Activated naive CD4-positive, alpha-beta T cell treated with anti-CD3 and anti-CD28 coated beads, Interleukin-2, amount 10 ng/mL, durations not matched to agents 7 days and 5 days (primary cell): ENCODE measurements around the gene ZNF235.
"Not testable (repeated sequence)": the region's sequence is repeated elsewhere in the genome, so short reads cannot be mapped to it uniquely, and the experiment has no call there.

Experiments
- CTCF ChIA-PET: fragments of 350-600 bp; sonication (Branson Sonifier 250); formaldehyde crosslinking; loops from one replicate; lab custom pipeline; 2021; ENCODE audit warnings: antibody characterized with exemption; lab: Charles Lee
- DNase-seq: peaks from one replicate; pipeline ENCODE4 v3.0.0-alpha.2; 2020
- H3K27ac Mint-ChIP-seq: one replicate; pipeline ENCODE4 v1.8.0; 2021; ENCODE audit warnings: mild to moderate bottlenecking, moderate library complexity, mixed read lengths
- H3K27me3 Mint-ChIP-seq: one replicate; pipeline ENCODE4 v1.8.0; 2021; ENCODE audit warnings: mild to moderate bottlenecking, mixed read lengths
- H3K36me3 Mint-ChIP-seq: one replicate; pipeline ENCODE4 v1.8.0; 2021; ENCODE audit warnings: mixed read lengths
- H3K4me1 Mint-ChIP-seq: one replicate; pipeline ENCODE4 v1.8.0; 2021; ENCODE audit warnings: mixed read lengths
- H3K4me3 Mint-ChIP-seq: one replicate; pipeline ENCODE4 v1.8.0; 2021; ENCODE audit warnings: mild to moderate bottlenecking, moderate library complexity, mixed read lengths
- H3K9me3 Mint-ChIP-seq: one replicate; pipeline ENCODE4 v1.8.0; 2021; ENCODE audit warnings: mixed read lengths

Gene ZNF235

DNA sequence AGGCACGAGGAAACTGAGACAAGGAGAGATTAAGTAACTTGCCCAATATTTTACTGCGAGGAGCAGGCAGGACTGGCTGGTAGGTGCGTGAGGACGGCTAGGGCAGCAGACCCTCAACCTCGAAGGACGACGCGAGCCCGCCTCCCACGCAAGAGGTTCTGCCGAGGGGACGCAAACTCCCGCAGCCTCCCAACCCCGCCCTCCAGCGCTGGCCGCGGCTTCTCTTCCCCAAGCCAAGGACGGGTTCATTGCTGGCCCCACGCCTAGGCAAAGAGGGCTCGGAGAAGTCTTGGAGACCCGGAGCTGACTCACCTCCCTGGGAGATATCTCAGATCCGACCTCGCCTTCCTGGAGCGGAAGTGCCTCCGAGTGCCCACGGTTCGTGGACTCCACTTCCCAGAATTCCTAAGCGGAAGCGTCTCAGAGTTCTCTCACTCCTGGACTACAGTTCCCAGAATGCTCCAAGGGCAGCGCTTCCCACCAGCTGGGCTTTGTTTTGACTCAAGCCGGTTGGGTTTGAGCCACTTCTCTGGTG is at the start of gene ZNF235:
ZNF235 (minus strand) TSS at position 367 of the 535 bp plus-strand sequence. CDS start 1,621 bp downstream, outside the sequence.
- peak; percentile 80 for DNase-seq
- Mint-ChIP-seq H3K36me3 (peaks cover 22% of the 10 kb centered on the region), H3K4me3 (peak within 1 kb of the TSS; percentile 89), H3K27ac (peak within 1 kb of the TSS; percentile 52), H3K9me3 (peaks cover 19% of the 10 kb centered on the region), H3K27me3 (no peaks in the 10 kb centered on the region), H3K4me1 (peaks cover 21% of the 10 kb centered on the region)
- CTCF ChIA-PET: no interaction called here

DNA sequence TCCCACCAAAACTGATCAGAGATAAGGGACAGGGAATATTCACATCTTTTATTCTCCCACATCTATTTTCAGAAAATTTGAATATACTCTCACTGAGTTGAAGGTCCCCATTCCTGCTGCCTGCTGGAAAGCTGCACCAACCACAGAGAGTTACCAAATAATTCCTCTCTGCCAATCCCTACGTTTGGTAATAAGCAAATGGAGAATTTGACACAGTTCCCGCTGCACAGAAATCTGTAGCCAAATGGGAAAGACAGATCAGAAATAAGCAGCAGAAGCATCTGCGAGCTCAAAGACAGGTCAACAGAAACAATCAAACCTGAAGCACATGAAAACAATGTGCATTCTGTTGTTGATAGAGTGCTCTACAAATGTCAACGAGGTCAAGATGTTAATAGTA is 41.7 kb upstream of the ZNF235 start:
- Mint-ChIP-seq H3K27ac (no peak overlapping the region), H3K36me3 (no peaks in the 10 kb centered on the region), H3K4me1 (no peaks in the 10 kb centered on the region), H3K4me3 (no peak overlapping the region), H3K27me3 (no peaks in the 10 kb centered on the region), H3K9me3 (peaks cover 16% of the 10 kb centered on the region)
- no peak for DNase-seq
- CTCF ChIA-PET: no interaction called here

DNA sequence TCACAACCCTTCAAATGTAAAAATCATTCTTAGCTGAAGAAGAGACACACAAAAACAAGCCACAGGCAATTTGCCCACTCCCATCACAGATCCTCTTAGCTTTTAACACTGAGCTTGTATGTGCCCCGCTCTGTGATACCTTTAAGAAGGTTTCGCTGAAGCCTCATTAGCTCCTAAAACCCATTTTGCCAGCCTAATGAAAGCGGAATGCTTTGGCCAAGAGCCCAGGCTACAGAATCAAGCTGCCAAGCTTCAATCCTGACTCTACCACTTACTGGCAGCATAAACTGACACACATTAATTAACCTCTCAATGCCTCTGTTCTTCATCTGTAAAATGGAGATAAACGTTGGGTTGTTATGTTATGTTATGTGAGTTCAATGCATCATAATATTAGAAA is 41.1 kb upstream of the ZNF235 start:
- Mint-ChIP-seq H3K27ac (no peak overlapping the region), H3K36me3 (no peaks in the 10 kb centered on the region), H3K27me3 (no peaks in the 10 kb centered on the region), H3K4me3 (no peak overlapping the region), H3K9me3 (peaks cover 16% of the 10 kb centered on the region), H3K4me1 (no peaks in the 10 kb centered on the region)
- CTCF ChIA-PET: no interaction called here
- no peak for DNase-seq

DNA sequence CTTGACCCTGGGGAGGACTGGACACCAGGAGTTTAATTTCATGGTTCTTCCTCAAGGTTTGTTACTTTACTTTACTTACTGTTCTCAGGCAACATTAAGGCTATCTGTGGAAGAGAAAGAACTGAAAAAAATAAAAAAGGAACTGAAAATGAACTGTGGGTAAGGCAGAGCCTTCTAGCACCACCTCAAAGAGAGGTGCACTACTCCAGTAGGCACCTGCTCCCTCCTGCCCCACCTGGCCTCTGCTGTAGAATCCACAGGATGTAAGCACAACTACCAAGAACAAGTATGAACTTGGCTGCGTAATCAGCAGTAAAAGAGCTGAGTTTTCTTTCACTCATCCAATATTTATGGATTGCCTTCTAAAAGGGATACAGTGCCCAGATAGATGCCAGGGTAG is 39.4 kb upstream of the ZNF235 start:
- CTCF ChIA-PET: no interaction called here
- Mint-ChIP-seq H3K4me1 (no peaks in the 10 kb centered on the region), H3K36me3 (no peaks in the 10 kb centered on the region), H3K27ac (no peak overlapping the region), H3K27me3 (no peaks in the 10 kb centered on the region), H3K4me3 (no peak overlapping the region), H3K9me3 (peaks cover 21% of the 10 kb centered on the region)
- no peak for DNase-seq

DNA sequence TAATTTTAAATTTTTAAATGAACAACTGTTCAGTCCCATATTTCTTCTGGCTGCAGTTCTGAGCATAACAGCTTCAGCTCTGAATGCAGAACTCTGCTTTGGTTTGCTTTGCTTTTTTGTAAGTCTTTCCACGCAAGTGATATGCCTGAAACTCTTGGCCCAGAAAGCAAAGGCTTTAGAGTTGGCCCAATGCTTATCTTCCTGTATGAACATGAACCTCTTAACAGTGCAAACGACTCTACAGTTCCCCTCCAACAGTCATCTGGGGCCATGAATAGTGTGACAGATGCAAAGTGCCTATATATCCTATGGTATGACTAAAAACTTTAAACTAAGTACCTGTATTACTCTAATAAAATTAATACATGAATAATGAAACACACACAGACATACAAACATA is 37.0 kb upstream of the ZNF235 start:
- no peak overlapping the region for H3K4me3 Mint-ChIP-seq
- H3K4me1 Mint-ChIP-seq: no peaks in the 10 kb centered on the region
- H3K36me3 Mint-ChIP-seq: no peaks in the 10 kb centered on the region
- no peaks in the 10 kb centered on the region for H3K27me3 Mint-ChIP-seq
- H3K9me3 Mint-ChIP-seq: peaks cover 24% of the 10 kb centered on the region
- no peak overlapping the region for H3K27ac Mint-ChIP-seq
- no peak for DNase-seq
- CTCF ChIA-PET: no interaction called here

DNA sequence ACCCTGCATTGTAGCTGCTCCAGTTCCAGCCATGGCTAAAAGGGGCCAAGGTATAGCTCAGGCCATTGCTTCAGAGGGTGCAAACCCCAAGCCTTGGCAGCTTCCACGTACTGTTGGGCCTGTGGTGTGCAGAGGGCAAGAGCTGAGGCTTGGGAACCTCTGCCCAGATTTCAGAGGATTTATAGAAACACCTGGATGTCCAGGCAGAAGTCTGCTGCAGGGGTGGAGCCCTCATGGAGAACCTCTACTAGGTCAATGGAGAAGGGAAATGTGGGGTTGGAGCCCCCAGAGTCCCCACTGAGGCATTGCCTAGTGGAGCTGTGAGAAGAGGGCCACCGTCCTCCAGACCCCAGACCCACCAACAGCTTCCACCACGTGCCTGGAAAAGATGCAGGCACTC is 29.8 kb upstream of the ZNF235 start:
- CTCF ChIA-PET, H3K27ac Mint-ChIP-seq, H3K36me3 Mint-ChIP-seq, H3K4me3 Mint-ChIP-seq, H3K4me1 Mint-ChIP-seq, H3K27me3 Mint-ChIP-seq, DNase-seq: not testable (repeated sequence)
- peaks cover 49% of the 10 kb centered on the region for H3K9me3 Mint-ChIP-seq

DNA sequence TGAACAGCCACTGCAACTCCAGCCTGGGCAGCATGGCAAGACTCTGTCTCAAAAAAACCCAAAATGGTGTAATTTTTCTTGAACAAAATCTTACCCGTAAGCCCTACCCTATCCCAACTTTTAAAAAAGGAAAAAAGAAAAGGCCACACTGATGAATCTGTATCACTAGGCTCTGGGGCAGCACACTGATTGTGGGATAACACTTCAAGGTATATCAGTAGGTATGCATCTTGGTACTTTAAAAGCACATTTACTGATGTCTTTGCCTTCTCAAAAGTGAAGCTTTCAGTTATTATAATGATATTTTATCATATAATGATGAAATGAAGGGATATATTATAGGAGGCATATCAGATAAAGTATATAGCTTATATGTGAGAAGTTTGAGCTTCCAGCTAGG is 27.3 kb upstream of the ZNF235 start:
- Mint-ChIP-seq H3K4me1 (no peaks in the 10 kb centered on the region), H3K27me3 (no peaks in the 10 kb centered on the region), H3K9me3 (peaks cover 54% of the 10 kb centered on the region), H3K36me3 (no peaks in the 10 kb centered on the region), H3K27ac (no peak overlapping the region), H3K4me3 (no peak overlapping the region)
- CTCF ChIA-PET: no interaction called here
- DNase-seq: no peak

DNA sequence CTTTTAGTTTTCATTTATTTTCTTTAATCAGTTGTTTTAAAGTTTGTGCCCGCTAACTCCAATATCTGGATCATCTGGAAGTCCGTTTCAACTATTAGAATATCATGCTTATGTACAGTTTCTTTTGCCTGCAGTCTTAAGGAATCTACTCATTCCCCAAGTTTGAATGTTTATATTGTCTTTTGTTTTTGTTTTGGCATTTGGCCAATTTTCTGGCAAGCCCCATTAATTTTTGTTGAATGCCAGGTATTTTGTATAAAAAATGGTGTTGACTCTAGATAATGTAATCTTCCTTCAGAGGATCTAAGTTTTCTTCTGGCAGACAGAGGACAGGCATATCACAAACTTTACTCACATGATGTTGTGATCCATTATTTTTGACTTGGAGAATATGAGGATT is 11.1 kb upstream of the ZNF235 start:
- H3K4me3 Mint-ChIP-seq: no peak overlapping the region
- no peak overlapping the region for H3K27ac Mint-ChIP-seq
- no peaks in the 10 kb centered on the region for H3K36me3 Mint-ChIP-seq
- H3K9me3 Mint-ChIP-seq: peaks cover 14% of the 10 kb centered on the region
- CTCF ChIA-PET: no interaction called here
- no peak for DNase-seq
- no peaks in the 10 kb centered on the region for H3K4me1 Mint-ChIP-seq
- H3K27me3 Mint-ChIP-seq: no peaks in the 10 kb centered on the region

DNA sequence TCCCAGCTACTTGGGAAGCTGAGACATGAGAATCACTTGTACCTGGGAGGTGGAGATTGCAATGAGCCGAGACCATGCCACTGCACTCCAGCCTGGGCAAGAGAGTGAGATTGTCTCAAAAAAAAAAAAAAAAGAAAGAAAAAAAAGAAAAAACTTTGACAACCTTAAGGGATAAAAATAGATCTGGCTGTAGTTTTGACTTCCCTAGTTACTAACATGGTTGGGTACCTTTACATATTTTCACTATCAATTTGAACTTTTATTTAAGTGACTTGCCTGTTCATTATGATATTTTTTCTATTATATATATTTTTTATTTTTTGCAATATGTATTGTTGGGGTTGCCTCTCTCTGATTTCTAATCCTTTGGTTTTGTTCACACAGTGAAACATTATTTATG is 8.4 kb upstream of the ZNF235 start:
- DNase-seq: no peak
- CTCF ChIA-PET: no interaction called here
- no peak overlapping the region for H3K4me3 Mint-ChIP-seq

DNA sequence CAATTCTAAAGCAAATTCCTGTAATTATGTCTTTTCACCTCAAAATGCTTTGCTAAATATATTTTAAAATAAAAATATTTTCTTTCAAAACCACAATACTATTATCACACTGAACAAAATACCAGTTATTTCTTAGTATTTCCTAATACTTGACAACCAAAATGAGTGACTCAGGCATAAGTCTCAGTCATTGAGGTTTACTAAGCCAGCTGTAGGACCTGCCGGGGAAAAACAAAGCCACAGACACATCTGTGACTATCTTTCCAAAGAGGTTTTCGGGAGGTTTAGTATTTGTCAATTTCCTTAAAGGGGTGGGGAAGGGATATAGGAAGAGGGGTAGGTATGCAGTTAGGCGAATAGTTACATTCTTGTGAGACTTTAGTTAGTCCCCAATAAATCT is 3.2 kb upstream of the ZNF235 start:
- no peak for DNase-seq
- H3K4me1 Mint-ChIP-seq: peaks cover 21% of the 10 kb centered on the region
- CTCF ChIA-PET: no interaction called here
- H3K4me3 Mint-ChIP-seq: no peak overlapping the region
- peaks cover 27% of the 10 kb centered on the region for H3K9me3 Mint-ChIP-seq
- no peak overlapping the region for H3K27ac Mint-ChIP-seq
- peaks cover 2% of the 10 kb centered on the region for H3K36me3 Mint-ChIP-seq
- no peaks in the 10 kb centered on the region for H3K27me3 Mint-ChIP-seq

More for the DNA sequence above, 8.4 kb upstream of the ZNF235 start:
- no peaks in the 10 kb centered on the region for H3K4me1 Mint-ChIP-seq
- no peaks in the 10 kb centered on the region for H3K36me3 Mint-ChIP-seq
- H3K9me3 Mint-ChIP-seq: peaks cover 24% of the 10 kb centered on the region
- H3K27ac Mint-ChIP-seq: no peak overlapping the region
- H3K27me3 Mint-ChIP-seq: no peaks in the 10 kb centered on the region

DNA sequence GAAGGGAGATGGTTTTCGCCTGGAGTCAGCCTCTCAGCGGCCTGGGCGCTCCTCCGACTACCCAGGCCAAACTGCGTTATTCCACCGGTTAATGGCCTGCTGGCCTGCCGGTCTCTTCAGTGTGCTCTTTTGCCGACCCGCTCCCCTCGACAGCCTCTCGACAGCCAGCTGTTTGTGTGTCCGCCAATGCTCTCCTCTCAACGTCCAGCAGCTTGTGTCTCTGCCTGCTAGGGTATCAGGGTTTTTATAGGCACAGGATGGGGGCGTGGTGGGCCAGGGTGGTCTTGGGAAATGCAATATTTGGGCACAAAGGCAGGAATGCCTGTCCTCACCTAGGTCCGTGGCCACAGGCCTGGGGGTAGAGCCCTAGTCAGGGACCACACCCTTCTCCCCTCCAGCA is 1.5 kb upstream of the ZNF235 start:
- DNase-seq: no peak
- H3K9me3 Mint-ChIP-seq: peaks cover 23% of the 10 kb centered on the region
- CTCF ChIA-PET: no interaction called here
- peaks cover 21% of the 10 kb centered on the region for H3K4me1 Mint-ChIP-seq
- H3K4me3 Mint-ChIP-seq: no peak overlapping the region
- peaks cover 9% of the 10 kb centered on the region for H3K36me3 Mint-ChIP-seq
- H3K27me3 Mint-ChIP-seq: no peaks in the 10 kb centered on the region
- no peak overlapping the region for H3K27ac Mint-ChIP-seq

DNA sequence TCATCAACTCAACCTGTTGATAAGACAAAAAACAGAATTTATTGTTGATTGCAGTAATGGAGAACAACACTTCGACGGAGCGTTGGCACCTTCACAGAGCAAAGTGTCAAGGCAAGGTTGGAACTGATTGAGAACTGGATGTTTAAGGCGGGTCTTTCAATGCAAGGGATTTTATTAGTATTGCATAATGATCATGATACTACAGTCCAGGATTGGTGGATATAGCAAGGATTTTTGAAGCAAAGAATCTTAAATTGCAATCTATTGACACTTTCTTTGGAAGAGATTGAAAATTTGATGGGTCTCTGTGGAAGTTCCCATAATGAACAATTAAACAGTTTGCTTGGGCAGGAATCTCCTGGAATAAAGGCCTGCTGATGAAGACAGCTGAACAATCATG is 632 bp upstream of the ZNF235 start:
- no peak overlapping the region for H3K27ac Mint-ChIP-seq
- no peaks in the 10 kb centered on the region for H3K27me3 Mint-ChIP-seq
- H3K4me3 Mint-ChIP-seq: peak overlapping the region; percentile 89
- no peak for DNase-seq
- CTCF ChIA-PET: no interaction called here
- peaks cover 15% of the 10 kb centered on the region for H3K36me3 Mint-ChIP-seq
- peaks cover 21% of the 10 kb centered on the region for H3K4me1 Mint-ChIP-seq
- H3K9me3 Mint-ChIP-seq: peaks cover 23% of the 10 kb centered on the region

DNA sequence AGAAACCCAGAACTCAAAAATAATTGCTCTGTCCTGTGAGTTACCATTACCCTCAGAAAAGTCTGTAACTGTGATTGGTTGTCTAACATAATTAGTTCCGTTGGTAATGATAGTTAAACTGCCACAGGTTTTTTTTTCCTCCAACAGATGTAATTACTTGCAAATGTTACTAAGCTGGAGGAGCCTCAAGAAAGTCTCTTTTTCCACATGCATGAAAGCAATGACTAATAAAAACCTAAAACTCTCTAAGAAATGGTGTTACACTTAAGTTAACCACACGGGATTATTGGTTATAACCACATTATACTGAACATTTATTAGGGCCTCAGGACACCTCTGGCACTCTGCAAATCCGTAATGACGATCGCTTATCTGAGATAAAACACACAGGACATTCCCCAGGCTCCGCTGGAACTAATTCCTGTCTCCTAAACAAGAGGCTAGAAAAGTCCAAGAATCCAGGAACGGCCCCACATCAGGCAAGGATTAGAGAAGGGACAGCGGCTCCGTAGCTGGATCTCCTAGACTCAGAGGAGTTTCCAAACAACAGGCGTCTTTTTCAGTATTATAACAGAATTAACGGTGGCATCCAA is 753 bp downstream of the ZNF235 start:
- no peaks in the 10 kb centered on the region for H3K27me3 Mint-ChIP-seq
- peaks cover 21% of the 10 kb centered on the region for H3K4me1 Mint-ChIP-seq
- H3K4me3 Mint-ChIP-seq: peak overlapping the region; percentile 89
- no peak for DNase-seq
- H3K27ac Mint-ChIP-seq: peak overlapping the region; percentile 52
- CTCF ChIA-PET: no interaction called here
- H3K36me3 Mint-ChIP-seq: peaks cover 28% of the 10 kb centered on the region
- peaks cover 19% of the 10 kb centered on the region for H3K9me3 Mint-ChIP-seq

DNA sequence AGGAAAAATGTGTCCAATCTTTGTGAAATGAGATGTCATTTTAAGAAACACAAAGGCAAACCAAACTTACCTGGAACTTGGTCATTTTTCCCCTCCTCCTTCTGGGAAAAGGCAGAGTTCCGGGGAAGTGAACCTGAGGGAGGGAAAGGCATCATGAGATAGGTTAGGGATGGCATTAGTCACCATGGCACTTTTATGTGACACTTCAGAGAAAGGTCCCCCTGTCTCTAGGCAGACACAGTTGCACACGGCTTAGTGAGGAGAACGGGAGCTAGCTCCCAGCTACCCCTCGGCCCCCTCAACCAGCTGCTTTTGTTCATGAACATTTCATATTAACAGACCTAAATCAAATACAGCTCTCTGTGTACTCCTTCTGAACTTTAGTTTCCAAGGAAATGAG is 1.5 kb downstream of the ZNF235 start:
- no peak for DNase-seq
- CTCF ChIA-PET: no interaction called here
- peaks cover 14% of the 10 kb centered on the region for H3K9me3 Mint-ChIP-seq
- peaks cover 21% of the 10 kb centered on the region for H3K4me1 Mint-ChIP-seq
- H3K27me3 Mint-ChIP-seq: no peaks in the 10 kb centered on the region
- H3K27ac Mint-ChIP-seq: no peak overlapping the region
- H3K4me3 Mint-ChIP-seq: peak overlapping the region; percentile 89
- peaks cover 36% of the 10 kb centered on the region for H3K36me3 Mint-ChIP-seq

DNA sequence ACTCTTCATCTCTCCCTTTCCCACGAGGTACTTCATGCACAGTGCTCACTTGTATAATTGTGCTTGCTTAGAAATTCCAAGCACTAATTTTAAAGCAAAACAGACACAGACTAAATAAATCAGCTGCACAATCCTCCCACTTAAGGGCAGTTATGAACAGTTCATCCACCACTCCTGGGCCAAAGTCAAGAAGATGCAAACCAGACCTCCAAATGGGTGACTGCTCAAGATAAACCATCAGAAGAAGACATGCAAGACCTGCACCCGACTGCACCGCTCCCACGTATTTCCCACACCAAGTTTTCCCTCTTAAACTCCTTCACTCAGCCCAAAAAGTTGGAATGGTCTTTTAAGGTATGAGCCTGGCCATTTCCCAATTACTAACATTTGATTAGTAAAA is 19.9 kb downstream of the ZNF235 start:
- Mint-ChIP-seq H3K36me3 (peaks cover 34% of the 10 kb centered on the region), H3K4me1 (no peaks in the 10 kb centered on the region), H3K4me3 (no peak overlapping the region), H3K9me3 (peaks cover 64% of the 10 kb centered on the region), H3K27me3 (no peaks in the 10 kb centered on the region), H3K27ac (no peak overlapping the region)
- no peak for DNase-seq
- CTCF ChIA-PET: no interaction called here
